ENCODE results near the gene E4F1. TPM values are rescaled to one million over a fixed set of nuclear protein-coding genes. Genes with fewer than 3 reads are reported as not detected.
A peak's percentile ranks its signal among the peaks of the same experiment; 100 is the strongest.

E4F1 gene
- total and polyA plus RNA-seq, 4 donors: 4.4 to 19.1 (median 13.7) TPM

DNA sequence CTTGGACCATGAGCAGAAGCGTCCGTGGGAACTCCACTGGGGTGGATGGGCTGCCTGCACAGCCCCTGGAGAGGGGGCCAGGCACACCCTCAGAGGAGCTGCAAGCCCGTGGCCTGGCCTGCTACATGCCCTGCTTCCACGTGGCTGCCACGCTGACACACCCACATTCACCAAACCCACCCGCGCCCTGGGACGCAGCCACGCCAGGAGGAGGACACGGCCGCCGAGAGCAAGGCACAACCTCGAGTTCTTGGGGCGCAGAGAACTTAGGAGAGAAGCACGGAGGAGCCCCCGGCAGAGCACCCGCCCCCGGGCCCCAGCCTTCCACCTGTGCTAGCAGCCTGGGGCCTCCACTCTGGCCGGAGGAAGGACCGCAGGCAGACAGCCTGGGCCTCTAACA is 45.8 kb upstream of the E4F1 start (continued):
- TF ChIP-seq, protein P1, sequence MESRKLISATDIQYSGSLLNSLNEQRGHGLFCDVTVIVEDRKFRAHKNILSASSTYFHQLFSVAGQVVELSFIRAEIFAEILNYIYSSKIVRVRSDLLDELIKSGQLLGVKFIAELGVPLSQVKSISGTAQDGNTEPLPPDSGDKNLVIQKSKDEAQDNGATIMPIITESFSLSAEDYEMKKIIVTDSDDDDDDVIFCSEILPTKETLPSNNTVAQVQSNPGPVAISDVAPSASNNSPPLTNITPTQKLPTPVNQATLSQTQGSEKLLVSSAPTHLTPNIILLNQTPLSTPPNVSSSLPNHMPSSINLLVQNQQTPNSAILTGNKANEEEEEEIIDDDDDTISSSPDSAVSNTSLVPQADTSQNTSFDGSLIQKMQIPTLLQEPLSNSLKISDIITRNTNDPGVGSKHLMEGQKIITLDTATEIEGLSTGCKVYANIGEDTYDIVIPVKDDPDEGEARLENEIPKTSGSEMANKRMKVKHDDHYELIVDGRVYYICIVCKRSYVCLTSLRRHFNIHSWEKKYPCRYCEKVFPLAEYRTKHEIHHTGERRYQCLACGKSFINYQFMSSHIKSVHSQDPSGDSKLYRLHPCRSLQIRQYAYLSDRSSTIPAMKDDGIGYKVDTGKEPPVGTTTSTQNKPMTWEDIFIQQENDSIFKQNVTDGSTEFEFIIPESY (IDR thresholded peaks at IDR 0.05): no peak

DNA sequence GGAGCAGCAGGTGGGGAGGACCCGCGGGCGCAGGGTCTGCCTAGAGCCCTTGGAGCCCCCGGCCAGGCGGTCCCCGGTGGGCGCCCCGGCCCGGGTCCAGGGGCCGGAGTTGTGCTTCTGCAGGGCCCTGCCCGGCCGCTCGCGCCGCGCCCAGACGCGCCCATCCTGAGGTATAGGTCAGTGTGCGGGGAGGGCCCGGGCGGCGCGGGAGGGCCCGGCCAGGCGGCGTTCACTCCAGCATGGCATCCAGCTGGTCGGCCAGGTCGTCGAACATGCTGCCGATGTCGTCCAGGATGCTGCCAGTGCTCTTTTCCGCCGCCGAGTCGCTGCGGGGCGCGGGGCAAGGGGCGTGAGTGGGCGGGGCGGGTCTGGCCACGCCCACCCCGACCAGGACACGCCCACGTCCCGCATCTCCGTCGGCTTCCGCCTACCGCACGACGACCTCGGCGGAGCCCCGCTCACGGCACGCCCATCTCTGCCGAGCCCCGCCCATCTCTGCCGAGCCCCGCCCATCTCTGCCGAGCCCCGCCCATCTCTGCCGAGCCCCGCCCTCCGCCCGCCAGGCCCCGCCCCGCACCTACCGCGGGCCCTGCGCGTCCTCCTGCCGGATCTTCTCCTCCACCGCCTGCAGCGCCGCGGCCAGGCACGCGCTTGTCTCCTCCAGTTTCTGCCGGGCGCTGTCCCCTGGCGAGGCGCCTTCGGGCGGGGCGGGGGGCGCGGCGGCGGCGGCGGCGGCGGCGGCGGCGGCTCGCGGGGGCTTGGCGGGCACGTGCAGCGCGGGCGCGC is 44.9 kb upstream of the E4F1 start:
- no peak overlapping the region for H3K9ac ChIP-seq (ENCODE audit: low read depth in 1 of 2, low read length in 2 of 2)
- WGBS: 51% methylated on average over 106 of the region's 106 CpGs
- no peak for TF ChIP-seq JUND (IDR thresholded peaks at IDR 0.05)
- no peak for TF ChIP-seq GABPA (IDR thresholded peaks at IDR 0.05 in 1 of 2, conservative IDR thresholded peaks at IDR 0.05 in 1 of 2)
- no peak for TF ChIP-seq YY1 (IDR thresholded peaks at IDR 0.05)
- no peak for TF ChIP-seq HNF4A (conservative IDR thresholded peaks at IDR 0.05)
- TF ChIP-seq FOXA2 (IDR thresholded peaks at IDR 0.05): no peak
- TF ChIP-seq, protein P2, sequence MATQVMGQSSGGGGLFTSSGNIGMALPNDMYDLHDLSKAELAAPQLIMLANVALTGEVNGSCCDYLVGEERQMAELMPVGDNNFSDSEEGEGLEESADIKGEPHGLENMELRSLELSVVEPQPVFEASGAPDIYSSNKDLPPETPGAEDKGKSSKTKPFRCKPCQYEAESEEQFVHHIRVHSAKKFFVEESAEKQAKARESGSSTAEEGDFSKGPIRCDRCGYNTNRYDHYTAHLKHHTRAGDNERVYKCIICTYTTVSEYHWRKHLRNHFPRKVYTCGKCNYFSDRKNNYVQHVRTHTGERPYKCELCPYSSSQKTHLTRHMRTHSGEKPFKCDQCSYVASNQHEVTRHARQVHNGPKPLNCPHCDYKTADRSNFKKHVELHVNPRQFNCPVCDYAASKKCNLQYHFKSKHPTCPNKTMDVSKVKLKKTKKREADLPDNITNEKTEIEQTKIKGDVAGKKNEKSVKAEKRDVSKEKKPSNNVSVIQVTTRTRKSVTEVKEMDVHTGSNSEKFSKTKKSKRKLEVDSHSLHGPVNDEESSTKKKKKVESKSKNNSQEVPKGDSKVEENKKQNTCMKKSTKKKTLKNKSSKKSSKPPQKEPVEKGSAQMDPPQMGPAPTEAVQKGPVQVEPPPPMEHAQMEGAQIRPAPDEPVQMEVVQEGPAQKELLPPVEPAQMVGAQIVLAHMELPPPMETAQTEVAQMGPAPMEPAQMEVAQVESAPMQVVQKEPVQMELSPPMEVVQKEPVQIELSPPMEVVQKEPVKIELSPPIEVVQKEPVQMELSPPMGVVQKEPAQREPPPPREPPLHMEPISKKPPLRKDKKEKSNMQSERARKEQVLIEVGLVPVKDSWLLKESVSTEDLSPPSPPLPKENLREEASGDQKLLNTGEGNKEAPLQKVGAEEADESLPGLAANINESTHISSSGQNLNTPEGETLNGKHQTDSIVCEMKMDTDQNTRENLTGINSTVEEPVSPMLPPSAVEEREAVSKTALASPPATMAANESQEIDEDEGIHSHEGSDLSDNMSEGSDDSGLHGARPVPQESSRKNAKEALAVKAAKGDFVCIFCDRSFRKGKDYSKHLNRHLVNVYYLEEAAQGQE (IDR thresholded peaks at IDR 0.05): no peak
- no peak for TF ChIP-seq NR2F2 (IDR thresholded peaks at IDR 0.05)
- TF ChIP-seq, protein P3, sequence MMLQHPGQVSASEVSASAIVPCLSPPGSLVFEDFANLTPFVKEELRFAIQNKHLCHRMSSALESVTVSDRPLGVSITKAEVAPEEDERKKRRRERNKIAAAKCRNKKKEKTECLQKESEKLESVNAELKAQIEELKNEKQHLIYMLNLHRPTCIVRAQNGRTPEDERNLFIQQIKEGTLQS (IDR thresholded peaks at IDR 0.05): no peak
- no peak for TF ChIP-seq RAD21 (IDR thresholded peaks at IDR 0.05)
- TF ChIP-seq, protein P1 (IDR thresholded peaks at IDR 0.05): no peak
- TF ChIP-seq RXRA (IDR thresholded peaks at IDR 0.05): no peak
- no peak for TF ChIP-seq FOXA1 (IDR thresholded peaks at IDR 0.05)
- no peak for TF ChIP-seq HNF4G (IDR thresholded peaks at IDR 0.05)
- TF ChIP-seq, protein P4, sequence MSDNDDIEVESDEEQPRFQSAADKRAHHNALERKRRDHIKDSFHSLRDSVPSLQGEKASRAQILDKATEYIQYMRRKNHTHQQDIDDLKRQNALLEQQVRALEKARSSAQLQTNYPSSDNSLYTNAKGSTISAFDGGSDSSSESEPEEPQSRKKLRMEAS (IDR thresholded peaks at IDR 0.05): no peak
- no peak for TF ChIP-seq EGR1 (IDR thresholded peaks at IDR 0.05; ENCODE audit: low read depth in 2 of 2)
- TF ChIP-seq TAF1 (conservative IDR thresholded peaks at IDR 0.05): no peak
- no peak for TF ChIP-seq SP1 (IDR thresholded peaks at IDR 0.05)
- TF ChIP-seq, protein P5, sequence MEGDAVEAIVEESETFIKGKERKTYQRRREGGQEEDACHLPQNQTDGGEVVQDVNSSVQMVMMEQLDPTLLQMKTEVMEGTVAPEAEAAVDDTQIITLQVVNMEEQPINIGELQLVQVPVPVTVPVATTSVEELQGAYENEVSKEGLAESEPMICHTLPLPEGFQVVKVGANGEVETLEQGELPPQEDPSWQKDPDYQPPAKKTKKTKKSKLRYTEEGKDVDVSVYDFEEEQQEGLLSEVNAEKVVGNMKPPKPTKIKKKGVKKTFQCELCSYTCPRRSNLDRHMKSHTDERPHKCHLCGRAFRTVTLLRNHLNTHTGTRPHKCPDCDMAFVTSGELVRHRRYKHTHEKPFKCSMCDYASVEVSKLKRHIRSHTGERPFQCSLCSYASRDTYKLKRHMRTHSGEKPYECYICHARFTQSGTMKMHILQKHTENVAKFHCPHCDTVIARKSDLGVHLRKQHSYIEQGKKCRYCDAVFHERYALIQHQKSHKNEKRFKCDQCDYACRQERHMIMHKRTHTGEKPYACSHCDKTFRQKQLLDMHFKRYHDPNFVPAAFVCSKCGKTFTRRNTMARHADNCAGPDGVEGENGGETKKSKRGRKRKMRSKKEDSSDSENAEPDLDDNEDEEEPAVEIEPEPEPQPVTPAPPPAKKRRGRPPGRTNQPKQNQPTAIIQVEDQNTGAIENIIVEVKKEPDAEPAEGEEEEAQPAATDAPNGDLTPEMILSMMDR (IDR thresholded peaks at IDR 0.05; ENCODE audit: low read depth, low read length, missing input control): no peak
- DNase-seq (ENCODE audit: low spot score): peak; percentile 59
- peaks cover 12 to 38% (median 21%) of the 10 kb centered on the region in 4 donors for H3K36me3 ChIP-seq (ENCODE audit: control insufficient read depth in 4 of 4, insufficient read depth in 3 of 4, low read depth in 1 of 4, low read length in 3 of 4)
- H3K4me1 ChIP-seq (ENCODE audit: control insufficient read depth in 4 of 4, insufficient read depth in 4 of 4, low read length in 3 of 4): no peaks in the 10 kb centered on the region
- no peaks in the 10 kb centered on the region for H3K9me3 ChIP-seq (ENCODE audit: control insufficient read depth in 4 of 4, low read length in 3 of 4)
- no peak overlapping the region for H3K27ac ChIP-seq (ENCODE audit: low read depth in 1 of 2, low read length in 2 of 2)
- no peaks in the 10 kb centered on the region for H3K27me3 ChIP-seq (ENCODE audit: control insufficient read depth in 4 of 4, insufficient read depth in 4 of 4, low read length in 3 of 4)
- no peak overlapping the region for H3K4me3 ChIP-seq (ENCODE audit: low read depth in 1 of 3, low read length in 3 of 3)
